ENCODE measurements around the gene CSPG4. TPM values are rescaled to one million over a fixed set of nuclear protein-coding genes. Genes with fewer than 3 reads are reported as not detected.

The CSPG4 gene
- total and polyA plus RNA-seq, 9 of the 15 experiments (the other 6 are each of a cell fraction or from before 2014, with no cell fraction given): under 0.01 to 0.07 (median 0.04) TPM; not detected in 5

GRCh38 chr15:75721923-75722870 lies 9.5 kb upstream of the CSPG4 start:
- in situ Hi-C loops (cut with MboI) (no loop called here), intact Hi-C loops (cut with micrococcal nuclease) (no loop called here)
- Histone ChIP-seq H2AFZ (ENCODE audit: low read depth, low read length) (no peak overlapping the region), H3K4me1 (replicated peaks in 1 of 2; ENCODE audit: control insufficient read depth in 2 of 2, insufficient read depth in 2 of 2, low read length in 2 of 2) (peaks cover 17 to 36% of the 10 kb centered on the region in 2 experiments; a peak in 4 of 5 replicates), H3K9ac (ENCODE audit: insufficient read depth in 1 of 2, low read depth in 2 of 2, low read length in 2 of 2) (peak overlapping the region in 1 of 2 experiments; percentile 27; a peak in 1 of 4 replicates), H4K20me1 (replicated peaks; ENCODE audit: control insufficient read depth, insufficient read depth, low read length) (no peaks in the 10 kb centered on the region), H3K27me3 (ENCODE audit: control insufficient read depth in 2 of 2, insufficient read depth in 2 of 2, low read length in 2 of 2) (peaks cover 0 to 21% of the 10 kb centered on the region in 2 experiments; a peak in 2 of 5 replicates), H3K9me3 (replicated peaks; ENCODE audit: control insufficient read depth, insufficient read depth, low read depth, low read length) (no peaks in the 10 kb centered on the region), H3K4me2 (ENCODE audit: insufficient read depth, low read length) (no peak overlapping the region), H3K79me2 (ENCODE audit: control insufficient read depth, insufficient read depth, low read length) (no peaks in the 10 kb centered on the region), H3K27ac (ENCODE audit: extremely low read depth, low read depth, low read length) (no peak overlapping the region), H3K36me3 (ENCODE audit: control insufficient read depth, insufficient read depth, low read length) (no peaks in the 10 kb centered on the region), H3K9me1 (ENCODE audit: control insufficient read depth, insufficient read depth, low read length) (no peaks in the 10 kb centered on the region), H3K4me3 (no peak overlapping the region)
- no peak for ATAC-seq
- POLR2A ChIA-PET: interaction anchor here (0.6 to 1.0 kb wide), 2 partner anchors 13 to 213 kb away, joined by 3 to 4 read pairs; no protein-coding TSS in a partner anchor
- WGBS (ENCODE audit: insufficient coverage, low coverage, missing lambda C conversion rate): 38% methylated on average over 14 of the region's 14 CpGs
- BruUV-seq (replicated peaks): no TSS peak
- DNase-seq (ENCODE audit: extremely low read depth in 1 of 4, low spot score in 3 of 4): no peak
- no peak for FAIRE-seq
- CTCF ChIA-PET (ENCODE audit: low intra/inter-chr PET ratio): no interaction called here
- TF ChIP-seq MCM2 (IDR thresholded peaks at IDR 0.05; ENCODE audit: low read depth) (no peak), ZNF778 (CRISPR knock-in tag; IDR thresholded peaks at IDR 0.05) (no peak), HLTF (IDR thresholded peaks at IDR 0.05) (no peak), RBM39 (optimal IDR thresholded peaks at IDR 0.05; ENCODE audit: low read depth, low read length) (no peak), PCBP1 (IDR thresholded peaks at IDR 0.05; ENCODE audit: low read depth, low read length, poor library complexity, severe bottlenecking) (no peak), NEUROD1 (IDR thresholded peaks at IDR 0.05; ENCODE audit: borderline replicate concordance, low read depth, low read length, partially characterized antibody) (no peak), HCFC1 (IDR thresholded peaks at IDR 0.05; ENCODE audit: low read depth, low read length) (no peak), IRF2 (CRISPR knock-in tag; IDR thresholded peaks at IDR 0.05) (no peak)
- TF ChIP-seq, protein P1, sequence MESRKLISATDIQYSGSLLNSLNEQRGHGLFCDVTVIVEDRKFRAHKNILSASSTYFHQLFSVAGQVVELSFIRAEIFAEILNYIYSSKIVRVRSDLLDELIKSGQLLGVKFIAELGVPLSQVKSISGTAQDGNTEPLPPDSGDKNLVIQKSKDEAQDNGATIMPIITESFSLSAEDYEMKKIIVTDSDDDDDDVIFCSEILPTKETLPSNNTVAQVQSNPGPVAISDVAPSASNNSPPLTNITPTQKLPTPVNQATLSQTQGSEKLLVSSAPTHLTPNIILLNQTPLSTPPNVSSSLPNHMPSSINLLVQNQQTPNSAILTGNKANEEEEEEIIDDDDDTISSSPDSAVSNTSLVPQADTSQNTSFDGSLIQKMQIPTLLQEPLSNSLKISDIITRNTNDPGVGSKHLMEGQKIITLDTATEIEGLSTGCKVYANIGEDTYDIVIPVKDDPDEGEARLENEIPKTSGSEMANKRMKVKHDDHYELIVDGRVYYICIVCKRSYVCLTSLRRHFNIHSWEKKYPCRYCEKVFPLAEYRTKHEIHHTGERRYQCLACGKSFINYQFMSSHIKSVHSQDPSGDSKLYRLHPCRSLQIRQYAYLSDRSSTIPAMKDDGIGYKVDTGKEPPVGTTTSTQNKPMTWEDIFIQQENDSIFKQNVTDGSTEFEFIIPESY (CRISPR knock-in tag; IDR thresholded peaks at IDR 0.05): no peak
- TF ChIP-seq, protein P2, sequence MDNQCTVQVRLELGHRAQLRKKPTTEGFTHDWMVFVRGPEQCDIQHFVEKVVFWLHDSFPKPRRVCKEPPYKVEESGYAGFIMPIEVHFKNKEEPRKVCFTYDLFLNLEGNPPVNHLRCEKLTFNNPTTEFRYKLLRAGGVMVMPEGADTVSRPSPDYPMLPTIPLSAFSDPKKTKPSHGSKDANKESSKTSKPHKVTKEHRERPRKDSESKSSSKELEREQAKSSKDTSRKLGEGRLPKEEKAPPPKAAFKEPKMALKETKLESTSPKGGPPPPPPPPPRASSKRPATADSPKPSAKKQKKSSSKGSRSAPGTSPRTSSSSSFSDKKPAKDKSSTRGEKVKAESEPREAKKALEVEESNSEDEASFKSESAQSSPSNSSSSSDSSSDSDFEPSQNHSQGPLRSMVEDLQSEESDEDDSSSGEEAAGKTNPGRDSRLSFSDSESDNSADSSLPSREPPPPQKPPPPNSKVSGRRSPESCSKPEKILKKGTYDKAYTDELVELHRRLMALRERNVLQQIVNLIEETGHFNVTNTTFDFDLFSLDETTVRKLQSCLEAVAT (IDR thresholded peaks at IDR 0.05): no peak
- TF ChIP-seq, protein P3, sequence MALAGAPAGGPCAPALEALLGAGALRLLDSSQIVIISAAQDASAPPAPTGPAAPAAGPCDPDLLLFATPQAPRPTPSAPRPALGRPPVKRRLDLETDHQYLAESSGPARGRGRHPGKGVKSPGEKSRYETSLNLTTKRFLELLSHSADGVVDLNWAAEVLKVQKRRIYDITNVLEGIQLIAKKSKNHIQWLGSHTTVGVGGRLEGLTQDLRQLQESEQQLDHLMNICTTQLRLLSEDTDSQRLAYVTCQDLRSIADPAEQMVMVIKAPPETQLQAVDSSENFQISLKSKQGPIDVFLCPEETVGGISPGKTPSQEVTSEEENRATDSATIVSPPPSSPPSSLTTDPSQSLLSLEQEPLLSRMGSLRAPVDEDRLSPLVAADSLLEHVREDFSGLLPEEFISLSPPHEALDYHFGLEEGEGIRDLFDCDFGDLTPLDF (CRISPR knock-in tag; IDR thresholded peaks at IDR 0.05): no peak
- TF ChIP-seq, protein P4, sequence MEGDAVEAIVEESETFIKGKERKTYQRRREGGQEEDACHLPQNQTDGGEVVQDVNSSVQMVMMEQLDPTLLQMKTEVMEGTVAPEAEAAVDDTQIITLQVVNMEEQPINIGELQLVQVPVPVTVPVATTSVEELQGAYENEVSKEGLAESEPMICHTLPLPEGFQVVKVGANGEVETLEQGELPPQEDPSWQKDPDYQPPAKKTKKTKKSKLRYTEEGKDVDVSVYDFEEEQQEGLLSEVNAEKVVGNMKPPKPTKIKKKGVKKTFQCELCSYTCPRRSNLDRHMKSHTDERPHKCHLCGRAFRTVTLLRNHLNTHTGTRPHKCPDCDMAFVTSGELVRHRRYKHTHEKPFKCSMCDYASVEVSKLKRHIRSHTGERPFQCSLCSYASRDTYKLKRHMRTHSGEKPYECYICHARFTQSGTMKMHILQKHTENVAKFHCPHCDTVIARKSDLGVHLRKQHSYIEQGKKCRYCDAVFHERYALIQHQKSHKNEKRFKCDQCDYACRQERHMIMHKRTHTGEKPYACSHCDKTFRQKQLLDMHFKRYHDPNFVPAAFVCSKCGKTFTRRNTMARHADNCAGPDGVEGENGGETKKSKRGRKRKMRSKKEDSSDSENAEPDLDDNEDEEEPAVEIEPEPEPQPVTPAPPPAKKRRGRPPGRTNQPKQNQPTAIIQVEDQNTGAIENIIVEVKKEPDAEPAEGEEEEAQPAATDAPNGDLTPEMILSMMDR (IDR thresholded peaks at IDR 0.05 in 2 of 3, conservative IDR thresholded peaks at IDR 0.05 in 1 of 3; ENCODE audit: insufficient read depth in 2 of 3, low read depth in 1 of 3, low read length in 3 of 3): no peak
